ENCODE data around the gene MYPOP.

Gene MYPOP

GRCh38 chr19:45862564-45863334, 39.7 kb downstream of the MYPOP start, which contains the start of gene SYMPK:
TSS of gene SYMPK (minus strand) at chr19:45863147. CDS start at chr19:45854495, 8,652 bp downstream.
- FAIRE-seq, result peak; percentile 97

- no peak for FAIRE-seq
These were observed 40.2 kb downstream of the MYPOP start for GRCh38 chr19:45862271-45862563.

- no peak for FAIRE-seq
These were observed 41.8 kb downstream of the MYPOP start for GRCh38 chr19:45860359-45861259.

GRCh38 chr19:45854167-45854778, 48.1 kb downstream of the MYPOP start:
- FAIRE-seq, result no peak

GRCh38 chr19:45852983-45853382, 49.4 kb downstream of the MYPOP start:
- no peak for FAIRE-seq

- no peak for FAIRE-seq
These were observed 50.2 kb downstream of the MYPOP start for GRCh38 chr19:45852145-45852750.

- FAIRE-seq, result no peak
These were observed 53.5 kb downstream of the MYPOP start for GRCh38 chr19:45848922-45849321.

- no peak for FAIRE-seq
These were observed 54.8 kb downstream of the MYPOP start for GRCh38 chr19:45847663-45848062.

- no peak for FAIRE-seq
These were observed 60.2 kb downstream of the MYPOP start for GRCh38 chr19:45842198-45842597.

Measured in endometrium (tissue), 2 donors.